Type B pancreatic cell (in vitro differentiated cells): ENCODE data around the gene PFDN2. TPM values are rescaled to one million over a fixed set of nuclear protein-coding genes. Genes with fewer than 3 reads are reported as not detected.
A peak's percentile ranks its signal among the peaks of the same experiment; 100 is the strongest.

Experiments
- DNase-seq: peaks from one replicate; pipeline ENCODE4 v3.0.0; 2021; ENCODE audit warnings: mixed read lengths; ENCODE audit not compliant: unreplicated experiment; ENCODE audit errors: extremely low spot score
- H3K27ac Mint-ChIP-seq: 2 replicates; pipeline ENCODE4 v1.8.0; 2021; ENCODE audit warnings: mild to moderate bottlenecking, mixed read lengths
- H3K27me3 Mint-ChIP-seq: 2 replicates; pipeline ENCODE4 v1.8.0; 2021; ENCODE audit warnings: mixed read lengths
- H3K36me3 Mint-ChIP-seq: 2 replicates; pipeline ENCODE4 v1.8.0; 2021; ENCODE audit warnings: mixed read lengths
- H3K4me1 Mint-ChIP-seq: one replicate; pipeline ENCODE4 v1.8.0; 2021; ENCODE audit warnings: mixed read lengths; ENCODE audit not compliant: unreplicated experiment
- H3K4me3 Mint-ChIP-seq: 2 replicates; pipeline ENCODE4 v1.8.0; 2021; ENCODE audit warnings: mild to moderate bottlenecking, mixed read lengths
- H3K9me3 Mint-ChIP-seq: 2 replicates; pipeline ENCODE4 v1.8.0; 2021; ENCODE audit warnings: mixed read lengths
- CTCF ChIP-seq: fragments of 200-600 bp; sonication (generic); conservative IDR thresholded peaks from 2 replicates; pipeline ENCODE4 v1.5.0; 2021; ENCODE audit warnings: antibody characterized with exemption, mild to moderate bottlenecking
- total RNA-seq: library from RNA; stranded (reverse); gene quantifications from 2 replicates; pipeline ENCODE4 v1.2.1, GENCODE V29; 2021; ENCODE audit warnings: low replicate concordance

PFDN2 gene
- total RNA-seq, 1 donor from 2014 or later: 50.9 TPM

- H3K27me3 Mint-ChIP-seq: peaks cover 4% of the 10 kb centered on the region
- H3K27ac Mint-ChIP-seq: no peak overlapping the region
- no peak for TF ChIP-seq CTCF
These were observed 17.3 kb downstream of the PFDN2 start for GRCh38 chr1:161100556-161100955.

GRCh38 chr1:161099090-161099802 is 18.6 kb downstream of the PFDN2 start:
- H3K4me1 Mint-ChIP-seq: peaks cover 11% of the 10 kb centered on the region
- no peaks in the 10 kb centered on the region for H3K9me3 Mint-ChIP-seq
- H3K27me3 Mint-ChIP-seq: peaks cover 4% of the 10 kb centered on the region
- H3K36me3 Mint-ChIP-seq: peaks cover 5% of the 10 kb centered on the region
- H3K27ac Mint-ChIP-seq: peak overlapping the region; percentile 77
- H3K4me3 Mint-ChIP-seq: peak overlapping the region; percentile 87
- no peak for TF ChIP-seq CTCF
- no peak for DNase-seq

More at GRCh38 chr1:161100556-161100955, 17.3 kb downstream of the PFDN2 start:
- H3K4me3 Mint-ChIP-seq: no peak overlapping the region
- peaks cover 8% of the 10 kb centered on the region for H3K36me3 Mint-ChIP-seq
- no peak for DNase-seq
- H3K4me1 Mint-ChIP-seq: peaks cover 11% of the 10 kb centered on the region
- H3K9me3 Mint-ChIP-seq: no peaks in the 10 kb centered on the region

GRCh38 chr1:161098210-161099068 is 19.4 kb downstream of the PFDN2 start, which contains the start of gene KLHDC9:
Gene KLHDC9 (plus strand): TSS chr1:161098361. CDS start chr1:161098536, 175 bp downstream.
- Mint-ChIP-seq H3K9me3 (no peaks in the 10 kb centered on the region), H3K4me1 (peaks cover 11% of the 10 kb centered on the region), H3K4me3 (peak within 1 kb of the TSS; percentile 87), H3K27ac (peak within 1 kb of the TSS; percentile 96), H3K36me3 (peaks cover 5% of the 10 kb centered on the region), H3K27me3 (peaks cover 4% of the 10 kb centered on the region)
- no peak for TF ChIP-seq CTCF
- peak; percentile 87 for DNase-seq

GRCh38 chr1:161096530-161096929 is 21.3 kb downstream of the PFDN2 start:
- H3K27ac Mint-ChIP-seq: peak overlapping the region; percentile 96
- no peak for TF ChIP-seq CTCF
- no peaks in the 10 kb centered on the region for H3K36me3 Mint-ChIP-seq
- peaks cover 4% of the 10 kb centered on the region for H3K27me3 Mint-ChIP-seq
- H3K4me3 Mint-ChIP-seq: peak overlapping the region; percentile 87
- no peaks in the 10 kb centered on the region for H3K9me3 Mint-ChIP-seq
- DNase-seq: no peak
- peaks cover 11% of the 10 kb centered on the region for H3K4me1 Mint-ChIP-seq

GRCh38 chr1:161096015-161096414 is 21.8 kb downstream of the PFDN2 start:
- peaks cover 4% of the 10 kb centered on the region for H3K27me3 Mint-ChIP-seq
- peak overlapping the region; percentile 87 for H3K4me3 Mint-ChIP-seq
- H3K4me1 Mint-ChIP-seq: peaks cover 11% of the 10 kb centered on the region
- no peaks in the 10 kb centered on the region for H3K9me3 Mint-ChIP-seq
- DNase-seq: no peak
- TF ChIP-seq CTCF: no peak
- peak overlapping the region; percentile 96 for H3K27ac Mint-ChIP-seq
- H3K36me3 Mint-ChIP-seq: no peaks in the 10 kb centered on the region
